ENCODE data around the gene ZFYVE28. TPM values are rescaled to one million over a fixed set of nuclear protein-coding genes. Genes with fewer than 3 reads are reported as not detected.

Gene ZFYVE28
- total RNA-seq, 1 donor from 2014 or later: 5.9 TPM

DNA sequence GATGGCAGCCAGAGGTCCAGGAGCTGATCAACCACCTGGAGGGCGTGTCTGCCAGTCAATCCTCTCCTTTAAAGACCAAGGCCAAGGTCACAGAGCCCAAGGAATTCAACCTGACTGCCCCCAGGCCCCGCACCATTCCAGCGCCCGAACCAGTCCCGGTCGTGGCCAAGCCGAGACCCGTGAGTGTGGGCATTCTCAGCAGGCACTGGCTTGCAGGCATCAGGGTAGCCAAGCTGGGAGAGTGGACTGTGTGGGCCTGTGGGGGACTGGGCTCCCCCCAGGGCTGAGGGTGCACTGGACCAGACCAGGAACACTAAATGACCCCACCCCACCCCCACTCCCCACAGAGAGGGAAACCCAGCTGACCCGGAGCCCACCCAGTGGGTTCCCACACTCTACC is 26.7 kb upstream of the ZFYVE28 start:
- Mint-ChIP-seq H3K27me3 (peaks cover under 1% of the 10 kb centered on the region), H3K9me3 (no peaks in the 10 kb centered on the region), H3K4me1 (peaks cover 4% of the 10 kb centered on the region), H3K27ac (no peak overlapping the region), H3K4me3 (no peak overlapping the region), H3K36me3 (ENCODE audit: low read depth) (no peaks in the 10 kb centered on the region)
- intact Hi-C loops (cut with micrococcal nuclease): no loop called here
- DNase-seq (no peak), ATAC-seq (ENCODE audit: low read depth) (no peak)
- no peak for TF ChIP-seq CTCF (IDR thresholded peaks at IDR 0.05)
- CTCF ChIA-PET: interaction anchor here (1.5 to 5.3 kb wide), 2 partner anchors 90 to 225 kb away, joined by 3 to 39 read pairs; no protein-coding TSS in a partner anchor
- POLR2A ChIA-PET: no interaction called here

DNA sequence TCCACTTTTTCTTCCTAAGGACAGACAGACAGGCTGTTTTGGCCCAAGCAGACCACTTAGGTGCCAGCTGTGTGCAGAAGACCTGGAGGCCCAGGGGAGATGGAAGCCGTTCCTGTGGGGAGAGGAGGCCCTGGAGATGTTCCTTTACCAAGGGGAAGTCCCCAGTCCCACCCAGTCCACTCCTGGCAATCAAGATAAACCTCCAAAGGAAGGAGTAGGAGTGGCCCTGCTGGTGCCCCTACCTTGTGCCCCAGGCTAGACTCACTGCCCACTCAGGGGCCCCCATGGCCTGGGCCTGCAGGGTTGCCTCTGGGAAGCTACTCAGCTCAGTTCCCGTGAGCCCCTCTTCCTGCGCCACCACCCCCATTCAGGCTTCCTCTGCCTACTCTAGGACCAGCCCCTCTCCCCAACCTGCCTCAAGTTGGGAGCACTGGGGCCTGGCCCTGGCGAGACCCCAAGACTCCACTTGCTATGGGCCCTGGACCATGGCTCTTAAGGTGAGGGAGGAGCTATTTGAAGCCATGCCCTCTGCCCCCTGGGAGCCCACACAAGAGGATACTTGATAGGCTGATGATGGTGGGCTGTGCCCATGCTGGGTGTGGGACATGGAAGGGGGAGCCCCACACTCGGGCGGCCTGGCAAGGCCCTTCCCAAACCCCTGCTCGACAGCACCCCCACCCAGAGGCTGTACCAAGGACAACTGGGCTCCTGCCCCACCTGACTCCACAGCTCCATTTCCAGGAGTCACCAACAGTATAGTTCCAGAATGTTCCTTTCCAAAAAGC is 25.7 kb upstream of the ZFYVE28 start:
- Mint-ChIP-seq H3K36me3 (ENCODE audit: low read depth) (no peaks in the 10 kb centered on the region), H3K4me1 (peaks cover 4% of the 10 kb centered on the region), H3K4me3 (no peak overlapping the region), H3K9me3 (no peaks in the 10 kb centered on the region), H3K27me3 (no peaks in the 10 kb centered on the region), H3K27ac (no peak overlapping the region)
- no peak for TF ChIP-seq CTCF (IDR thresholded peaks at IDR 0.05)
- ATAC-seq (ENCODE audit: low read depth) (no peak), DNase-seq (no peak)
- ChIA-PET POLR2A (no interaction called here), CTCF (interaction anchor here (1.5 to 5.3 kb wide), 2 partner anchors 91 to 224 kb away, joined by 3 to 39 read pairs; no protein-coding TSS in a partner anchor)
- intact Hi-C loops (cut with micrococcal nuclease): no loop called here

DNA sequence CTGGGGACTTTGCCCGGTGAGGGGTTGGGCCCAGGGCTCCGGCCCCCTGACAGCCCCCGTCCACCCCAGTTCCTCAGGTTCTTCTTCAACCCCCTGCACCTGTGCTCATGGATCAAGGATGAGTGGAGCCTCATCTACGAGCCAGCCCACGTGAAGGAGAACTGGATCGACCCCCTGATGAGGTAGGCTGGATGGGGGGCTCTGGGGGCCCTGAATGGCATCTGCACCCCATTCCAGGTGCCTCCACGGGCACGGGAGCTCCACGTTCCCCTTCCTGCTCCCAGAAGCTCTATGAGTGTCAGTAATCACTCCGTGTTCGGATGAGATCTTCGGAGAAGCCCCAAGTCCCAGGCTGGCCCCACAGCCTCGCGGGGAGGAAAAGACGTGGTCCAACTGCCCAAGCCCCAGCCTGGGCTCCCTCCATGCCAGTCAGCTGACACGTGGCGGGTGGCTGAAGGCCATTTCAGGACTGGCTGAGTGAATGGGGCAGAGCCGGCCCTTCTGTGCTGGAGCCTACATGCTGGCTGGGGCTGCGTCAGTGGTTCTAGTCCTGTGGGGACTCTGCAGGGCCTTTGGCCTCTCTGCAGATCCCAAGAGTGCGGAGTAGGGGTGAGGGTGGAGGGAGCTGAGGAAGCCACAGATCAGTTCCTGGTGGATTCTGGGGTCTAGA is 24.8 kb upstream of the ZFYVE28 start:
- POLR2A ChIA-PET: interaction anchor here (0.6 to 0.9 kb wide), 2 partner anchors 201 kb away, joined by 3 read pairs; partner anchors contain the start of genes HAUS3 and POLN
- H3K4me3 Mint-ChIP-seq: no peak overlapping the region
- no peaks in the 10 kb centered on the region for H3K36me3 Mint-ChIP-seq (ENCODE audit: low read depth)
- peaks cover 4% of the 10 kb centered on the region for H3K4me1 Mint-ChIP-seq
- CTCF ChIA-PET: interaction anchor here (1.1 to 5.3 kb wide), 4 partner anchors 19 to 223 kb away, joined by 3 to 39 read pairs (median 6); no protein-coding TSS in a partner anchor
- H3K27me3 Mint-ChIP-seq: no peaks in the 10 kb centered on the region
- H3K9me3 Mint-ChIP-seq: no peaks in the 10 kb centered on the region
- intact Hi-C loops (cut with micrococcal nuclease): no loop called here
- ATAC-seq (ENCODE audit: low read depth) (no peak), DNase-seq (no peak)
- TF ChIP-seq CTCF (IDR thresholded peaks at IDR 0.05): no peak
- no peak overlapping the region for H3K27ac Mint-ChIP-seq

DNA sequence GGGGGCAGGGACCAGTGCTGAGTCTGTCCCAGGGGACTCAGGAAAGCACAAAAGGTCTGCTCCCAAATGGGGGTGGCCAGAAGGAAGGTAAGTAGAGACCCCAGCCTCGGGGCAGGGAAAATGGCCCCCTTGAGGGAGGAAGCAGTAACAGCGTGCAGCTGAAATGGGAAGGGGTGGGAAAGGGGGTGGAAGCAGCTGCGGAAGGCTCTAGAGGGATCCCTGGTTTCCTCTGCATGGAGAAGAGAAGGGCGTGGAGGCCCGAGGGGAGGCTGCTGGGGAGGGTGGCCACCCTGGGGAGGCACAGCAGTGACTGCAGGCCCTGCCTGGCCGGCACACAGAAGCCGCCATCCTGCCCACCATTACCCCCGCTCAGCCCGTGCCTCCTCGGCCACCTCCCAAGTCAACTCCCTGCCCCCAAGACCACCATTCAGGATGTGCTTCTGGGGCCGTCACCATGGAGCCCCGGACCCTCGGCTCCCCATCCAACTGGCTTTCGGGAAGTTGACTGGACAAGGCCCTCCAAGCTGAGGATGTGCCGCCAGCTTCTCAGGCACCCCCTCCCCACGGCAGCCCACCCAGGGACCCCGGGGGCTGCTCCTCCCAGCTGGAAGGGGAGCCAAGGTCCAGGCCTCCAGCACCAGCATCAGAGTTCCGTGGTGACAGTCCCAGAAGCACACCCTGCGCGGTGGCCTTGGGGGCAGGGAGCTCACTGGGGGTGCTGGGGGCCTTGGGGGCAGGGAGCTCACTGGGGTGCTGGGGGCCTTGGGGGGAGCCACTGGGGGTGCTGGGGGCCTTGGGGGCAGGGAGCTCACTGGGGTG is 23.9 kb upstream of the ZFYVE28 start:
- peaks cover 4% of the 10 kb centered on the region for H3K4me1 Mint-ChIP-seq
- H3K4me3 Mint-ChIP-seq: no peak overlapping the region

More for the DNA sequence above, 23.9 kb upstream of the ZFYVE28 start:
- POLR2A ChIA-PET: interaction anchor here (0.6 to 0.9 kb wide), 2 partner anchors 94 to 201 kb away, joined by 3 read pairs; partner anchors contain the start of genes HAUS3 and POLN
- Mint-ChIP-seq H3K36me3 (ENCODE audit: low read depth) (no peaks in the 10 kb centered on the region), H3K27ac (no peak overlapping the region), H3K9me3 (no peaks in the 10 kb centered on the region), H3K27me3 (no peaks in the 10 kb centered on the region)
- intact Hi-C loops (cut with micrococcal nuclease): no loop called here
- no peak for ATAC-seq (ENCODE audit: low read depth)
- no peak for DNase-seq
- no peak for TF ChIP-seq CTCF (IDR thresholded peaks at IDR 0.05)
- CTCF ChIA-PET: interaction anchor here (1.0 to 5.3 kb wide), 11 partner anchors 20 to 222 kb away, joined by 3 to 39 read pairs (median 3); partner anchors contain the start of genes FAM193A and RNF4

Measured in activated B cell treated with CpG ODN at 0.5 μM for 24 hours (primary cell).